ENCODE measurements around the gene FUT3.

Gene FUT3

DNA sequence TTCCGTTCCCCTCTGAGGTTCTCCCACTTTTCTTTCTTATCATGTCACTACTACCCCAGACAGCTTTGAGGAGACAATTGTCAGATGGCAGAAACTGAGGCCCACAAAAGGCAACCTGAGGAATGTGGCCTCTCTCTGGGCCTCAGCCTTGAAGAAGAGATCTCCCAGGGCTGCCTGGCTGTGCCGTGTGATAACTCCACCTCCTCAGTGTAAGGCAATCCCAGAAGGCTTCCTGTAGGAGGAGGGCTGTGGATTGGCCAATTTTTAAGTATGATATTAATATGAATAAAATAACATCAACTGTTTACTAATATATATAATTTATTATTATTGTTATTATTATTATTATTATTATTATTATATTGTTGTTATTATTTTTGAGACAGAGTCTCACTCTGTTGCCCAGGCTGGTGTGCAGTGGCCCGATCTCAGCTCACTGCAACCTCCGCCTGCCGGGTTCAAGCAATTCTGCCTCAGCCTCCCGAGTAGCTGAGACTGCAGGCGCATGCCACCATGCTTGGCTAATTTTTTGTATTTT lies 55.8 kb downstream of the FUT3 start:
- H3K27me3 ChIP-seq (ENCODE audit: control insufficient read depth, insufficient read depth, low read length): no peaks in the 10 kb centered on the region
- H3K4me1 ChIP-seq (ENCODE audit: control insufficient read depth, insufficient read depth, low read length): no peaks in the 10 kb centered on the region
- no peaks in the 10 kb centered on the region for H3K36me3 ChIP-seq (ENCODE audit: control insufficient read depth, insufficient read depth, low read length)

GRCh38 chr19:5793188-5793587 lies 58.1 kb downstream of the FUT3 start:
- H3K27ac ChIP-seq (ENCODE audit: low read depth, low read length): no peak overlapping the region
- no peak overlapping the region for H3K9ac ChIP-seq (ENCODE audit: low read length)
- peaks cover 4% of the 10 kb centered on the region for H3K4me1 ChIP-seq (ENCODE audit: control insufficient read depth, insufficient read depth, low read length)
- H3K36me3 ChIP-seq (ENCODE audit: control insufficient read depth, insufficient read depth, low read length): peaks cover 3% of the 10 kb centered on the region
- no peak overlapping the region for H3K4me3 ChIP-seq (ENCODE audit: low read length)
- H3K27me3 ChIP-seq (ENCODE audit: control insufficient read depth, insufficient read depth, low read length): no peaks in the 10 kb centered on the region

More for the DNA sequence above, 55.8 kb downstream of the FUT3 start:
- Histone ChIP-seq H3K4me3 (ENCODE audit: low read length) (no peak overlapping the region), H3K9ac (ENCODE audit: low read length) (no peak overlapping the region), H3K27ac (ENCODE audit: low read depth, low read length) (no peak overlapping the region)

Measured in rectal smooth muscle tissue (tissue), 1 donor.